Activated CD8-positive, alpha-beta memory T cell treated with anti-CD3 and anti-CD28 coated beads for 1 hour (primary cell): ENCODE results near the gene NPR3.

Experiments
- DNase-seq, 2 donors: peaks; one replicate each; pipeline ENCODE4 v3.0.0-alpha.2; 2020; ENCODE audit warnings: low read depth in 1 of 2; ENCODE audit errors: extremely low read depth in 1 of 2

Gene NPR3

DNA sequence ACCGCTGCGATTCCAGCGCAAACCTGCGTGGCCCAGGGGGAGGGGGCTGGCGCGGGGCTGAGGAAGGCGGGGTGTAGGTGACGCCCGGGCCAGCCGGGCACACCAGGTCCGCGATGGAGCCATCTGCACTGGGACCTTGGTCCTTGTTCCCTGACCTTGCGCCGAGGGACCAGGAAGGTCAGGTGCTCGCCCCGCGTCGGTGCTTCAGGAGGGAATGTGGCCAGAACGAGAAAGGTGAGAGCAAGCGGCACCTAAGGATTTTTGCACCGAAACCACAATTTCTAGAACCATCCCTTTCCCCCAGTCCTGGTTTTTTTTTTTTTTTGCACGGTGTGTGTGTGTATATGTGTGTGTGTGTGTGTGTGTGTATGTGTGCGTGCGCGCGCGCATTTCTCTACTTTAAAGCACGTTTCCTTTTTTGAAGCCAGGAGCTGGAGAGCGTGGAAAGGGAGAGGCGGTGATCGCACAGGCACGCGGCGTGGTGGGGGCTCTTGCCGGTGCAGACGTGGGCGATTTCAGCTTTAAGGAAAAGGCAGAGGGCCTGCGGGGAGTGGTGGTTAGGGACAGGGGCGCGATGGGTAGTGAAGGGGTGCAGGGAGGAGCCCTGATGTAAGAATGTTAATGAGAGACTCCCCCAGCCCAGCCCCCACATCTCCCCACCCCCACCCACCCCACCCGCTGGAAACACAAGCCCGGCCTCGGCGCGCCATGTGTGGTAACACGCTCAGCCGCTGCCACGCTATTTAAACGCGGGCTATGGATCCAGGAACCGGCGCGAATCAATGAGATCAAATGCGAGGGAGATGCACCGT is at the start of gene NPR3:
Gene NPR3, plus strand, starts transcription at position 772 of the 812 bp plus-strand sequence. CDS start 456 bp downstream, outside the sequence.
- DNase-seq = no peak

DNA sequence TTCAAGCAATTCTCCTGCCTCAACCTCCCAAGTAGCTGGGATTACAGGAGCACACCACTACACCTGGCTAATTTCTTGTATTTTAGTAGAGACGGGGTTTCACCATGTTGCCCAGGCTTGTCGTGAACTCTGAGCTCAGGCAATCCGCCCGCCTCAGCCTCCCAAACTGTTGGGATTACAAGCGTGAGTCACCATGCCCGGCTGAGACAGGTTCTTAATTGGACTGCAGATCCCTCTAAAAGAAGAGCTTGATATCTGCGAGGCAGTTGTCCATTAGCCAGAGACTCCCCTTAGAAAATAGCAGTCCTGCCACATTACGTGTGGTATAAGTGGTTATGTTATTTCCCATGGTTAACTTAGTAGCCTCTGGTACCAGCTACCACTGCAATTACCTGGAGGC is 46.6 kb upstream of the NPR3 start:
- DNase-seq = no peak

DNA sequence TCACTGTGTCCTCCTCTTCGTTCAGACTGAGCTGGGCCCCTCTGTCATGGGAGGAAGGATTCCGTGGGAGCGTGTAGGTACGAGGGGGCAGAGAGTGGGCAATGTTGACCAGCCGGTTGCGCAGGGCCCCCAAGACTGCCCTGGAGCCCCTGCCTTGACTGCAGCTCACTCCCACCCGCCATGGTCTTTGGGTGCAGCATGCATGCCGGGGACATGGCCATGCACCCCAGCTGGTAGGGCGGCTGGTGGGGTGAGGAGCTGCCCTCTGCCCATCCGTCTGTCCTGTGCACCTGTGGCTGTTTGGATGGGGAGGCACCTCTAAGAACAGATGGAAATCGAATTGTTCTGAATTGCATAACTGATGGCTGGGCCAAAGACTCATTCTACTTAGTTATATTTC is 42.6 kb upstream of the NPR3 start:
- DNase-seq = no peak

DNA sequence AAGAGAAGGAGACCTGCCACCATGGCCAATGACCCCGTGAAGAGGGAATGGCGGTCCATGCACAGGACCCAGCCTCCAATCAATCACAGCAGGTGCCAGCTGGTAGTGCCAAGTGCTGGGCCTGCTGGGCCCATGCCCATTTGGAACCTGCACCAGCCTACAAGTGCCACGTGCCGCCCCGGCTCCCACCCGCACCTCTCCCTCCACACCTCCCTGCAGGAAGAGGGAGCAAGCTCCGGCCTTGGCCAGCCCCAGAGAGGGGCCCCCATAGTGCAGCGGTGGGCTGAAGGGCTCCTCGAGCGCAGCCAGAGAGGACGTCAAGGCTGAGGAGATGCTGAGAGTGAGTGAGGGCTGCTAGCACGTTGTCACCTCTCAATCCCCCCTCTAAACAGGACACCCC is 37.8 kb upstream of the NPR3 start:
- no peak for DNase-seq

DNA sequence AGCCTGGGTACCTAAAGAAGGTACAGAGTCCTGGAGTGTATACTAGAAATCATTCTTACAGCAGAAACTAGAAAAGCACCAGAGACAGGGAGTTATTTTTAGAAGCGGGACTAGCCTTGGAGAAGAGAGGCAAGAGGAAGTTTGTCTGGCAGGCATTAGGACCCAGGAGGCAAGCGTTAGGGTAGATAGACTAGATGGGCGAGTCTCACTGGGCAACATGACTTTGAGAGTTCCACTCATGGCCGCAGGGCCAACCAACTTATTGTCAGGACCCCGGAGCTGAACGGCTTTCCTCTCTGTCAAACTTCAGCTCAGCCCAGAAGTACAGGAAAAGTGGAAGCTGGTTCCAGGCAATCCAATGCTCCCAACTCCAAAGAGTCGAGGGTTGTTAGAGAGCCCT is 34.1 kb upstream of the NPR3 start:
- DNase-seq = no peak

DNA sequence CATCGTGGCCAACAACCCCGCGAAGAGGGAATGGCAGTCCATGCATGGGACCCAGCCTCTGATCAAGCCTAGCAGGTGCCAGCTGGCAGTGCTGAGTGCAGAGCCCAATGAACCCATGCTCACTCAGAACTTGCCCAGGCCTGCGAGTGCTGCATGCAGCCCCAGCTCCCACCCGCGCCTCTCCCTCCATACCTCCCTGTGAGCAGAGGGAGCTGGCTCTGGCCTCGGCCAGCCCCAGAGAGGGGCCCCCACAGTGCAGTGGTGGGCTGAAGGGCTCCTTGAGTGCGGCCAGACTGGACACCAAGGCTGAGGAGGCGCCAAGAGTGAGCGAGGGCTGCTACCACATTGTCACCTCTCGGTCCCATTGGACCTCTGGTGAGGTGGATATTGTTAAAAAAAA is 32.6 kb upstream of the NPR3 start:
- no peak for DNase-seq

- DNase-seq = no peak
Measured at GRCh38 chr5:32679218-32679617, 31.9 kb upstream of the NPR3 start.

- DNase-seq = no peak
Measured at GRCh38 chr5:32680183-32680582, 30.9 kb upstream of the NPR3 start.

DNA sequence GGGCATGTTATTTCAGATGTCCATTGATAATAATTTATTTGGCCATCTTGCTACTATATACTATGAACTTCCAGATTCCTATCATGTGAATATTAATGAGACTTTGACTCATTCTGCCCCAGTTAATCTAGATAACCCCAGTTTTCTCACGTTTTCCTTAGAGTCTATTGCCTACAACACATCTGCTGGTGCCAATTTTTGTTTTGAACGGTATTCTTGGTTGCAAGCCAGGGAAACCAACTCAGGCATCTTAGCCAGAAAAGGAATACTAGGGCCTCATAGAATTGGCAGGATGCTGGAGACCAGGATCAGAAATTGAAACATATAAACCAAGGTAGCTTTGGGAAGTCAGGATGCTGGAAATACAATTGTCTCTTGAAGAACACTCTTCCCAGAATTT is 28.0 kb upstream of the NPR3 start:
- DNase-seq = no peak

GRCh38 chr5:32684260-32684659 is 26.9 kb upstream of the NPR3 start:
- DNase-seq = no peak

GRCh38 chr5:32686799-32687498 is 24.2 kb upstream of the NPR3 start:
- DNase-seq = no peak

DNA sequence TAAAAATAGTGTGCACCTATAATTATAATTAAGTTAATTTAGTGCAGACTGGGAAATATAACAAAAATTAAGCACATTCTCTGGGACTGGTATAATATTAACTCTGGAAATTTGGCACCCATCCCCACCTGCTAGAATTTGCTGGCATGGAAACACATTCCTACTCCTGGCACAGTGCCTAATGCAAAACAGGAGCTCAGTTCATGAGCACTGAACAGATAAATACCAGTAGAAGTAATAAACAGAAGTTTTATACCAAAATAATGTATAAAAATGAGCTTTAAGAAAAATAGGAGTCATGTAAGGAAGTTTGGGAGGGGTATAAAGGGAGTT is 23.7 kb upstream of the NPR3 start:
- DNase-seq = no peak

DNA sequence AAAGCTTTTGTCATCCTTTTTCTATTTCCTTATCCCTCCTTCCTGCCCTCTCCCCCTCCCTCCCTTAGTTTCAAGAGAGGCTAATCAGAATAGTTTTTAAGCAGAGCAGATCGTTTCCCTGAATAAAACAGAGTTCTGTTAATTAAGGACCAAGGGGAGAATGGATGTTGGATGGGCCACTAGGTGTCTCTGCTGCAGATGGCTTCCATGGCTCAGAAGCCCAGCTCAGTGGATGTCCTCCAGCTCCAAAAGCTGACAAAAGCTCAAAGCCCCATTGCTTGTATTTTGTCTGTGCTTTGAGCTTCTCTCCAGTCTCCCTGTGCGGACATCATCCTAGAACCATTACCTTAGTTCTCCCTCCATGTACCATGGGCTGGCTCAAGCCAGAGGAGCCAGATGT is 21.0 kb upstream of the NPR3 start:
- DNase-seq = no peak

- DNase-seq = no peak
Measured at GRCh38 chr5:32690666-32691065, 20.5 kb upstream of the NPR3 start.

DNA sequence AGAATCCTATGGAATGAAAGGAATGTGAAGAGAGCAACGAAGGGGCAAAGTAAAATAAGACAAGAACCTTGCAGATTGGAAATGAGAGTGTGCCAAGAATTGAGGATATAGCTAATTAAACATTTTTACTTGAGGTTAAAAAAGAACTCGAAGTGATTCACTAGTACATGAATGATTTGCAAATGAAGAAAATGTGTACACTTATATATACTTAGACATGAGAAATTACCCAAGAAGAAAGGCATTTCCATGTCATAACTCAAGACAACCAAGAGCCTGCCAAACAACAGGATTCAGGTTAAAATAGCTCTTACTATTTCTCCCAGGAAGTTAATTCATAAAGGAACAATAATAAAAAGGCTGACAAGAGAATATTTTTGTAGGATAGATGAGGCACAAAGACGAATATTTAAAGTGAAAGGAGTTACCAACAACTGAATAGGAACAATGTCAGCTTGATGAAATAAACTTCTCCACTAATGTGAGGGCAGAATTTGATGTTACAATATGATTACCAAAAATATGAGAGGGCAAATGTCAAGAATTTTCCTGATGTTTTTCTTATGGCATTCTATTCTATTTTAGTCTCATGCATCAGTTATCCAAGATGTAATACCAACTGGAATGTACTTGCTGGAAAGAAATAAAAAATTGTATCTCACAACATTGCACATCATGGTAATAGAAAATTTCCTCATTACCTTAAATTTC is 18.9 kb upstream of the NPR3 start:
- no peak for DNase-seq

DNA sequence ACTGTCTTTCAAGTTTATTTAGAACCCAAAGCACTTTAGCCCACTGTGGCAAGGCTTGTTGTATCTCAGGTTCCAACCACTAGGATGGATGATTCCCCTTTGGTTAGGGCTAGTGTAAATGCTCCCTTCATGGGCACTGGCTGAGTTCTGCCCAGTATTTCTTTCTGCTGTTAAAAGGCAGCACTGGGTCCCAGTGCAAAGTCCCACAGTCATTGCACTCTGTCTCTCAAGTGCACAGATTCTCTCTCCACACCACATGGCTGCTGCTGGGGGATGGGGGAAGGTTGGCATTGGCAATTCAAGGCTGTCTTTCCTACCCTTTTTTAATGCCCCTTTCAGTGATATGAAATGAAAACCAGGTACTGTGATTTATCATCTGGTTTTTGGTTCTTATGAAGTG is 7.2 kb upstream of the NPR3 start:
- no peak for DNase-seq

GRCh38 chr5:32707418-32707997 is 3.6 kb upstream of the NPR3 start:
- no peak for DNase-seq

- DNase-seq = no peak
Measured at GRCh38 chr5:32708949-32709348, 2.2 kb upstream of the NPR3 start.

DNA sequence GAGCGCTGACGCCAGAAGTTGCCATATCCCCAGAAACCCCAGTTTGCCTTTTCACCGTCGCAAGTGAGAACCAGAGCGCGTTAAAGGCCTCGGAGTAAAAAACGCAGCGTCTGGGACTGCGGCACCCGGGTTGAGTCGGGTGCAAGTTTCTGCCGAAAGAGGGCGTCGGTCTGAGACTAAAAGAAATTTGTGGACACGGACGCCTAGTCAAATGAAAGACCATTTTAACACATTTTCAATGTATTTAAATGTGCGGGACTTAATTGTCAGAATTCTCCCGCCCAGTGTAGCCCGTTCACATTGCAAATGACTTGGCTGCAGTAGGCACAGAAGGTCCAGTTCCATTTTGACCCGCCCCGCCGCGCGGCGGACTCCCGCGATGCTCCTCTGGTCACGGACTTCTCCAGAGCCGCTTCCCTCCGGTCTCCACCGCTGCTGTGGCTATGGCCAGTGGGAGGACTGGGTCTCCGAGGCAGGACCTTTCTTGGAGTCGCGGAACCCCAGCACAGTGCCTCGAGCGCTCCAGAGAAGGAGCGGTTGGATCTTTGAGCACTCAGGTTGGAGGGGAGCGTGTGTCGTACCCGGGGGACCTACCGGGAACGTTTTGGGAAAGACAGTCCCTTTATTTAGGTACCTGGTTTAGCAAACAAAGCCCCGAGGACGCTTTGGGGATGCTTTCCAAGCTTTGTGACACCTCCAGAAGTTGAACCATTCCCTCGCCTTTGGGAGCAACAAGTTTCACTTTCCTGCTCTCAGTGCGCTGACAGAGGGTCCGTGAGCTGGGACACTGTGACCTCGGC is 1.2 kb upstream of the NPR3 start:
- DNase-seq = no peak

GRCh38 chr5:32711362-32711680 is 200 bp downstream of the NPR3 start:
- DNase-seq = no peak
